ENCODE measurements around the gene LAD1. TPM values are rescaled to one million over a fixed set of nuclear protein-coding genes. Genes with fewer than 3 reads are reported as not detected.

The LAD1 gene
- total and polyA plus RNA-seq, 2 donors (not counting 1 experiment from before 2014, with no cell fraction given) = not detected

DNA sequence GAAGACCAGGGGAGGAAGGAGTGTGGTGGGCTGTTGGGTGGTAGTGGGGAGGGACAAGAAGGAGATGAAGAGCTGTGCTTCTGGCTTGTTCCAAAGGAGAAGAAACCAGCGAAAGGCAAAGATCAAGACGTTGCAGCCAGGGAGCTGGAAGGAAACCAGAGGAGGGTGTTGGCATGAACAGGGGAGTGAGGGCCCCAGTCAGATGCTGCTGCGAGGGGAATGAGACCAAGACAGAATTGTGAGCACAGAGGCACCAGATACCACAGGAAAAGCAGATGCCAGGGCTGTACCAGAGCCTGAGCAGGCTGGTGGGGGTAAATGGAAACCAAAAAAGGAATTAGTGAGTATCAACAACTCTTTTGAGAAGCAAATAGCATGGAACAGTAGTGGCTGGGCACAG lies 6.0 kb downstream of the LAD1 start:
- Histone ChIP-seq H3K27me3 (ENCODE audit: control insufficient read depth, insufficient read depth, low read length) (peaks cover 45% of the 10 kb centered on the region), H3K27ac (ENCODE audit: insufficient read depth, low read length) (no peak overlapping the region), H3K4me1 (ENCODE audit: control insufficient read depth, extremely low read depth, insufficient read depth, low read length) (no peaks in the 10 kb centered on the region), H3K79me2 (ENCODE audit: control insufficient read depth, insufficient read depth, low read length) (no peaks in the 10 kb centered on the region), H3K4me3 (replicated peaks in 1 of 4; ENCODE audit: control extremely low read depth in 1 of 4, insufficient read depth in 1 of 4, low read depth in 3 of 4, low read length in 4 of 4) (no peak overlapping the region), H4K20me1 (ENCODE audit: control insufficient read depth, extremely low read depth, insufficient read depth, low read length) (no peaks in the 10 kb centered on the region), H3K4me2 (ENCODE audit: extremely low read depth, insufficient read depth, low read length) (no peak overlapping the region), H3K9me3 (ENCODE audit: control insufficient read depth, insufficient read depth, low read depth, low read length) (no peaks in the 10 kb centered on the region), H2AFZ (ENCODE audit: low read length) (no peak overlapping the region), H3K36me3 (ENCODE audit: control insufficient read depth, insufficient read depth, low read length) (no peaks in the 10 kb centered on the region), H3K9ac (ENCODE audit: insufficient read depth, low read length) (no peak overlapping the region)
- TF ChIP-seq EZH2 (IDR thresholded peaks at IDR 0.05; ENCODE audit: low read length, missing control alignments) = no peak
- TF ChIP-seq, protein P1, sequence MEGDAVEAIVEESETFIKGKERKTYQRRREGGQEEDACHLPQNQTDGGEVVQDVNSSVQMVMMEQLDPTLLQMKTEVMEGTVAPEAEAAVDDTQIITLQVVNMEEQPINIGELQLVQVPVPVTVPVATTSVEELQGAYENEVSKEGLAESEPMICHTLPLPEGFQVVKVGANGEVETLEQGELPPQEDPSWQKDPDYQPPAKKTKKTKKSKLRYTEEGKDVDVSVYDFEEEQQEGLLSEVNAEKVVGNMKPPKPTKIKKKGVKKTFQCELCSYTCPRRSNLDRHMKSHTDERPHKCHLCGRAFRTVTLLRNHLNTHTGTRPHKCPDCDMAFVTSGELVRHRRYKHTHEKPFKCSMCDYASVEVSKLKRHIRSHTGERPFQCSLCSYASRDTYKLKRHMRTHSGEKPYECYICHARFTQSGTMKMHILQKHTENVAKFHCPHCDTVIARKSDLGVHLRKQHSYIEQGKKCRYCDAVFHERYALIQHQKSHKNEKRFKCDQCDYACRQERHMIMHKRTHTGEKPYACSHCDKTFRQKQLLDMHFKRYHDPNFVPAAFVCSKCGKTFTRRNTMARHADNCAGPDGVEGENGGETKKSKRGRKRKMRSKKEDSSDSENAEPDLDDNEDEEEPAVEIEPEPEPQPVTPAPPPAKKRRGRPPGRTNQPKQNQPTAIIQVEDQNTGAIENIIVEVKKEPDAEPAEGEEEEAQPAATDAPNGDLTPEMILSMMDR (conservative IDR thresholded peaks at IDR 0.05 in 1 of 2, IDR thresholded peaks at IDR 0.05 in 1 of 2; ENCODE audit: low read depth in 1 of 2, low read length in 2 of 2) = no peak
- DNase-seq (ENCODE audit: low read depth in 2 of 2) = no peak

- TF ChIP-seq EZH2 (IDR thresholded peaks at IDR 0.05; ENCODE audit: low read length, missing control alignments) = no peak
- TF ChIP-seq, protein P1 (conservative IDR thresholded peaks at IDR 0.05 in 1 of 2, IDR thresholded peaks at IDR 0.05 in 1 of 2; ENCODE audit: low read depth in 1 of 2, low read length in 2 of 2) = no peak
- Histone ChIP-seq H3K36me3 (ENCODE audit: control insufficient read depth, insufficient read depth, low read length) (no peaks in the 10 kb centered on the region), H3K27ac (ENCODE audit: insufficient read depth, low read length) (no peak overlapping the region), H2AFZ (ENCODE audit: low read length) (no peak overlapping the region), H3K9me3 (ENCODE audit: control insufficient read depth, insufficient read depth, low read depth, low read length) (no peaks in the 10 kb centered on the region), H3K4me3 (replicated peaks in 1 of 4; ENCODE audit: control extremely low read depth in 1 of 4, insufficient read depth in 1 of 4, low read depth in 3 of 4, low read length in 4 of 4) (no peak overlapping the region), H3K4me2 (ENCODE audit: extremely low read depth, insufficient read depth, low read length) (no peak overlapping the region), H3K79me2 (ENCODE audit: control insufficient read depth, insufficient read depth, low read length) (no peaks in the 10 kb centered on the region), H3K4me1 (ENCODE audit: control insufficient read depth, extremely low read depth, insufficient read depth, low read length) (no peaks in the 10 kb centered on the region), H3K9ac (ENCODE audit: insufficient read depth, low read length) (no peak overlapping the region), H4K20me1 (ENCODE audit: control insufficient read depth, extremely low read depth, insufficient read depth, low read length) (no peaks in the 10 kb centered on the region), H3K27me3 (ENCODE audit: control insufficient read depth, insufficient read depth, low read length) (peaks cover 34% of the 10 kb centered on the region)
- no peak for DNase-seq (ENCODE audit: low read depth in 2 of 2)
Observed at GRCh38 chr1:201391651-201392511, 7.2 kb downstream of the LAD1 start.

DNA sequence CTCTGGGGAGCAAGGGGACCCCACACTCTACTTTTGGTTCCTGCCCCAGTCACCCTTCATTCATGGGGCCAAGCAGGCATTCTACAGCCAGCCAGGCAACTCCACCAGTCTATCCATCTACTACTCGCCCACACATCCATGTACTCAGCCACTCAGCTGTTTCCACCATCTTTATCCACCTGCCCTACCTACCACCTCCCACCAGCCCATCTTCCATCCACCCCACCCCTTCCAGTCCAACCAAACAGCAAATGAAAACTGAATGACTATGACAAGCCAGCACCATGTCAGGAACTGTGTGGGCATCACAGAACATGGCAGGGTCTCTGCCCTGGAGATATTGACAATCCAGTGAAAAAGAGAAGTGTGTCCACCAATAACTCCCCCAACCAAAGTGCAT lies 7.9 kb downstream of the LAD1 start:
- no peak overlapping the region for H3K27ac ChIP-seq (ENCODE audit: insufficient read depth, low read length)
- no peak for TF ChIP-seq EZH2 (IDR thresholded peaks at IDR 0.05; ENCODE audit: low read length, missing control alignments)
- TF ChIP-seq, protein P1 (conservative IDR thresholded peaks at IDR 0.05 in 1 of 2, IDR thresholded peaks at IDR 0.05 in 1 of 2; ENCODE audit: low read depth in 1 of 2, low read length in 2 of 2) = no peak
- no peak overlapping the region for H3K4me2 ChIP-seq (ENCODE audit: extremely low read depth, insufficient read depth, low read length)
- no peaks in the 10 kb centered on the region for H3K36me3 ChIP-seq (ENCODE audit: control insufficient read depth, insufficient read depth, low read length)
- no peaks in the 10 kb centered on the region for H3K4me1 ChIP-seq (ENCODE audit: control insufficient read depth, extremely low read depth, insufficient read depth, low read length)
- no peaks in the 10 kb centered on the region for H3K9me3 ChIP-seq (ENCODE audit: control insufficient read depth, insufficient read depth, low read depth, low read length)
- no peaks in the 10 kb centered on the region for H4K20me1 ChIP-seq (ENCODE audit: control insufficient read depth, extremely low read depth, insufficient read depth, low read length)
- no peak overlapping the region for H2AFZ ChIP-seq (ENCODE audit: low read length)
- peaks cover 33% of the 10 kb centered on the region for H3K27me3 ChIP-seq (ENCODE audit: control insufficient read depth, insufficient read depth, low read length)
- DNase-seq (ENCODE audit: low read depth in 2 of 2) = no peak
- H3K9ac ChIP-seq (ENCODE audit: insufficient read depth, low read length) = no peak overlapping the region
- no peak overlapping the region for H3K4me3 ChIP-seq (replicated peaks in 1 of 4; ENCODE audit: control extremely low read depth in 1 of 4, insufficient read depth in 1 of 4, low read depth in 3 of 4, low read length in 4 of 4)
- H3K79me2 ChIP-seq (ENCODE audit: control insufficient read depth, insufficient read depth, low read length) = no peaks in the 10 kb centered on the region

Data from fibroblast of lung (primary cell).